IPS DF 4.7 (cell line): ENCODE data around the gene NIF3L1.

Experiments used
- DNase-seq: peaks from one replicate; pipeline ENCODE4 v3.0.0-alpha.2; 2013; ENCODE audit warnings: low spot score; ENCODE audit errors: extremely low read depth

The NIF3L1 gene, protein sequence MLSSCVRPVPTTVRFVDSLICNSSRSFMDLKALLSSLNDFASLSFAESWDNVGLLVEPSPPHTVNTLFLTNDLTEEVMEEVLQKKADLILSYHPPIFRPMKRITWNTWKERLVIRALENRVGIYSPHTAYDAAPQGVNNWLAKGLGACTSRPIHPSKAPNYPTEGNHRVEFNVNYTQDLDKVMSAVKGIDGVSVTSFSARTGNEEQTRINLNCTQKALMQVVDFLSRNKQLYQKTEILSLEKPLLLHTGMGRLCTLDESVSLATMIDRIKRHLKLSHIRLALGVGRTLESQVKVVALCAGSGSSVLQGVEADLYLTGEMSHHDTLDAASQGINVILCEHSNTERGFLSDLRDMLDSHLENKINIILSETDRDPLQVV

DNA sequence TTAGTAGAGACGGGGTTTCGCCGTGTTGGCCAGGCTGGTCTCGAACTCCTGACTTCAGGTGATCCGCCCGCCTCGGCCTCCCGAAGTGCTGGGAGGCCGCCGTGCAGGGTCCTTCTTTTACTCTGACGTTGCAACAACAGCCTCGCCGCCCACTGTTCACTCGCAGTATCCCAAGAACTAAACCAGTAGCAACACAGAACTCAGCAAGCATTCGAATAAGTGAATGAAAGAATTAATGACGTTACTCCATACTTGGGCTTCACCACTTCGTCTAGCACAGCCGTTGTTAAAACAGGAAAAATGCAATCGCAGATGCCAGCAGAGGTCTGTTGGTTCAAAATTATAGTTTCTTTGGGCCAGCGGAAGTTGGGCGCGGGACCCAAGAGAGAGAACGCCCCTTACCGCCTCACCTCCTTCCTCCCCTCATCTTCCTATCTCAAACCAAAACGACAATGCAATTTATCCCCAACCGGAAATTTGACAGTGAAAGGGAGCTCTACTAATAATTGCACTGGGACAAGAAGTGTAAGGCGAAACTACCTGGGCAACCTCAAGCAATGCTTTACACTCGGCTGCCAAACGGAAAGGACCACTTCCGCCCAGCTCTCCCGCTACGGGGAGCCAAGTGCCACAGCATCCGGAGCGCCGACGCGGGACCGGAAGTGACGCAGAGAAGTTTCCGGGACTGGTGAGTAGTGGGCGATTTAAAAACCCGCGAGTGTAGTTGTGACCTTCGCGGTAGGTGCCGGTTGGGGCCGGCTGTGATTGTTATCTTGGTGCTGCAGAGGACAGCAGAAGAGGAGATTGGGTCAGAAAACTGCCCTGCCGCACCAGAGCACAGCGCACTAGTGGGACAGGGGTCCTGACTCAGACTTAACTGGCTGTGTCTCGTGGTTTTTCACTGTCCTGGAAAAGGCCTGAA, at the start of gene NIF3L1, which contains the start of gene PPIL3:
NIF3L1 (plus strand) TSS at position 668 of the 922 bp plus-strand sequence. CDS start 2,573 bp downstream, outside the sequence.
PPIL3 (minus strand) TSS at position 374 of the 922 bp plus-strand sequence. CDS start 1,462 bp downstream, outside the sequence.
- peak; percentile 95 for DNase-seq

DNA sequence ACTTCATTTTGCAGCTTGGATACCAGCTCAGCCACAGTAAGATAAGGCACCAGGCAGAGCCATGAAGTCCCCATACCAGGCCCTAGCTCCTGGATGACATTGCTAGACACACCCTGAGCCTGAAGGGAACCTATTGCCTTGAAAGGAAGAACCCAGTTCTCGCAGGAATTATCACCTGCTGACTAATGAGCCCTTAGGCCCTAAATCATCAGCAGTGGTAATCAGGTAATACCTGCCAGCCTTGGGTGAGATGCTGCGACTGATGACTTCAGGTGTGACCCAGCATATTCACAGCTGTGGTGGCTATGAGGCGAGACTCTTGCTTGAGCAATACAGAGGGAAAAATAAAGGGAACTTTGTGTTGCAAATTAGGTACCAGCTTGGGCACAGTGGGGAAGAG, 49.7 kb upstream of the NIF3L1 start:
- no peak for DNase-seq

DNA sequence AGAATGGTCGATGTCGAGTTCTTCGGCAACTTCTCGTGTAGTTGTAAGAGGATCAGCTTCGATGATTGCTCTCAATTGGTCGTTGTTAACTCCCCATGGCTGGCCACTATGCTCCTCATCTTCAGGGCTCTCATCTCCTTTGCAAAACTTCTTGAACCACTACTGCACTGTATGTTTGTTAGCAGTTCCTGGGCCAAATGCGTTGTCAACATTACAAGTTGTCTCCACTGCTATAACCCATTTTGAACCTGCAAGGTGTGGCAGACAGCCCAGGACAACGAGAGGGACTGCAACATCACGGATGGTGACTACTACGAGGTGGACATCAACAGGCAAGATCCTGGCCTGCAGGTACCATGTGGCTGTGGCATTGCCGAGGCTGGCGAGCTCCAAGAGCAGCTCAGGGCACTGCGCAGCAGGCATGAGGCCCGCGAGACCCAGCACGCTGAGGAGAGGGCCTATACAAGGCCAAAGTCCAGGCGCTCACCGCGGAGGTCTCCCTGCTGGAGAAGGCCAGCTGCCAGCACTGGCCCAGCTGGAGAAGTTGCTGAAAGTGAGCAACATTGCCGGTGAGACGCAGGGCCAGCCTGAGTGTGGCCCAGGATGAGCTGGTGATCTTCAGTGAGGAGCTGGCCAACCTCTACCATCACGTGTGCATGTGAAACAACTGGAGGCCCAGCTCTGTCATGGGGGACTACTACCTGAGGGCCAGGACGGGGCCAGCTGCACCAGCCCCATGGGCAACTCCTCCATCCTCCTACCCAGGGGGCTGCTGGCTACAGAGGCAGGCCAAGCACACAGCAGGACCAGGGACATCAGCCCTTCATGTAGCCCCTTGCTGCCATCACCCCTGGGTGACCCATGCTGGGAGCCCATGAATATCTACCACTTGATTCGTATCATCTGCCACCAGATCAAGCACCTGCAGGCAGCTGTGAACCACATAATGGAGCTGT, 44.9 kb upstream of the NIF3L1 start:
- DNase-seq, result no peak

DNA sequence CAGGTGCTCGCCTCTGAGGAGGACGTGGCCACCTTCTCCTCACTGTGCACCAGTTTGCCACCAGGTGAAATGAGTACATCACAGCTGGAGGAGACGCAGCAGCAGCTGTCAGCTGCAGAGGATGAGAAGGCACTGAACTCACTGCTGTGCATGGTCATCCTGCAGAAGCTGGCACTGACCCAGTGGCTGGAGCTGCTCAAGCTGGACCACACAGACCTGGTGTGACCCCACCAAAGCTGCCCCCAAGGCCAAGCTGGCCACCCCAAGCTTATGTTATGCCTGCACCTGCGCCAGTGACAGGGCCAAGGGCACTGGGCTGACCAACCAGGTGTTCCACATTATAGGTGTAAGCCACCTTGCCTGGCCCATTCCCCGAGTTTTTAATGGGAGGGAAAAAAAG, 44.0 kb upstream of the NIF3L1 start:
- no peak for DNase-seq

DNA sequence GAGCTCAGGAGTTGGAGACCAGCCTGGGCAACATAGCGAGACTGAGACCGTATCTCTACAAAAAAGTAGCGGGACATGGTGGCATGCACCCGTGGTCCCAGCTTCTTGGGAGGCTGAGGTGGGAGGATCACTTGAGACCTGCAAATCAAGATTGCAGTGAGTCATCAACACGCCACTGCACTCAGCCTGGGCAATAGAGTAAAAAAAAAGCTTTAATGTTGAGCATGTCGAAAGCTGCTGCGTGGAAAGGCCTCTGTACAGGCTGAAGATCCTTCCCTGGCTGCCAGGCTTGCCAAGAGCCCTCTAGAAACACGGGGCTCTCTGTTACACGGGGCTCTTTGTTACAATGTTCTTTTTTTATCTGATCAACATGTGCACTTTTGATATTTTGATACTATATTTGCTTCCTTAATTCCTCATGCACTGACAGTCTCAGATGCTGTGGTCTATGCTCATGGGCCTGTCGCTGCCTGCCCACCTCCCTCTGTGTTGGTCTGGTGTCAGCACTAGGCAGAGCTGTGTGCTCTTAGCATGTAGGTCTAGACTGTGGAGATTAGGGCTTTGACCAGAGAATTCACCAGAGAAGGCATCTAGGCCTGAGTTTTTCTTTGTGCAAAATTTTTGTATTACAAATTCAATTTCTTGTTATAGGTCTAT, 43.4 kb upstream of the NIF3L1 start:
- DNase-seq, result no peak

DNA sequence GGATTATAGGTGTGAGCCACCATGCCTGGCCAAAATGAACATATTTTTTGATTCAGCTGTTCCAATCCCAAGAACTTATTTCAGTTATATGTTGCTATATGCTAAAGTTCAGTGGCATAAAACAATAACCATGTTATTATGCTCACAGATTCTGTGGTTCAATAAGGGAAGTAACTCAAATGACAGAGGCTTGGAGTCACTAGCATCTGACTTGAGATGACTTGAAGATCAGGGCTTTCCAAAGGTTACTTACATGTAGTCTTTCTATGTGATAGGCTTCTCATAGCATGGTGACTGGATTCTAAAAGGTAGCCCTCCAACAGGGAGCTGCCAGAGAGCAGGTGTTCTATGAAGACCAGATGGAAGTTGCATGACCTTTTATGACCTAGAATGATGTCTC, 41.9 kb upstream of the NIF3L1 start:
- no peak for DNase-seq

DNA sequence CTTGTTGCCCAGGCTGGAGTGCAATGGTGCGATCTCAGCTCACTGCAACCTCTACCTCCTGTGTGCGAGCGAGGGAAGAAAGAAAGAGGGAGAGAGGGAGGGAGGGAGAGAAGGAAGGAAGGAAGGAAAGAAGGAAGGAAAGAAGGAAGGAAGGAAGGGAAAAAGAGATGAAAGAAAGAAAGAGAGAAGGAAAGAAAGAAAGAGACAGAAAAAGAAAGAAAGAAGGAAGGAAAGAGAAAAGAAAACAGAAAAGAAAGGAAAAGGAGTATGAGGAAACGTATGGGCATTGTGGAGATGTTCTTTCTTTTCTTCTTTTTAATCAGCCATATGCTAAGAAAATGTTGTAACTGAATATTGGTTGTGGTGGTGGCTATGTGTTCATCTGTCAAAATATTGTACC, 41.2 kb upstream of the NIF3L1 start:
- no peak for DNase-seq

DNA sequence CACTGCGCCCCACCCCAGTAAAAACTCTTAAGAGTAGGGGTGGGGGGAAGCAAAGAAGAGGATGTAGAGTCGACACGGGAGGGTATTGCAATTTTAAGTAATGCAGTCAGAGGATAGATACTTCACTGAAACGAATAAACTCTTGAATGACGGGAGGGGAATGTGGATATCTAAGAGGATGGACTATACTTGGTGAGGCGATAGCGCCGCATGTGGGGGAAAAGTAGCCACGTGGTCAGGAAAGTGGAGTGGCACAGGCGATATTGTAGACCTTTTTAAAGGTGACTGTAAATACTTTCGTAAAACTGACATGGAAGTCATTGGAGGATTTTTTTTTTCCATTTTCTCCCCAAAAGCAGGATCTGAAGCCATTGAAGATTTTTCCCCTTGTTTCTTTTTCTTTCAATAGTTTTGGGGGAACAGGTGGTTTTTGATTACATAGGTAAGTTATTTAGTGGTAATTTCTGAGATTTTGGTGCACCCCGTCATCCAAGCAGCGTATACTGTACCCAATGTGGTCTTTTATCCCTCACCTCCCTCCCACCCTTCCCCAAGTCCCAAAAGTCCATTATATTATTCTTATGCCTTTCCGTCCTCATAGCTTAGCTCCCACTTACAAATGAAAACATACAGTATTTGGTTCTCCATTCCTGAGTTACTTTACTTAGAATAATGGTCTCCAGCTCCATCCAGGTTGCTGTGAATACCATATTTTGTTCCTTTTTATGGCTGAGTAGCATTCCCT, 38.5 kb upstream of the NIF3L1 start:
- no peak for DNase-seq

DNA sequence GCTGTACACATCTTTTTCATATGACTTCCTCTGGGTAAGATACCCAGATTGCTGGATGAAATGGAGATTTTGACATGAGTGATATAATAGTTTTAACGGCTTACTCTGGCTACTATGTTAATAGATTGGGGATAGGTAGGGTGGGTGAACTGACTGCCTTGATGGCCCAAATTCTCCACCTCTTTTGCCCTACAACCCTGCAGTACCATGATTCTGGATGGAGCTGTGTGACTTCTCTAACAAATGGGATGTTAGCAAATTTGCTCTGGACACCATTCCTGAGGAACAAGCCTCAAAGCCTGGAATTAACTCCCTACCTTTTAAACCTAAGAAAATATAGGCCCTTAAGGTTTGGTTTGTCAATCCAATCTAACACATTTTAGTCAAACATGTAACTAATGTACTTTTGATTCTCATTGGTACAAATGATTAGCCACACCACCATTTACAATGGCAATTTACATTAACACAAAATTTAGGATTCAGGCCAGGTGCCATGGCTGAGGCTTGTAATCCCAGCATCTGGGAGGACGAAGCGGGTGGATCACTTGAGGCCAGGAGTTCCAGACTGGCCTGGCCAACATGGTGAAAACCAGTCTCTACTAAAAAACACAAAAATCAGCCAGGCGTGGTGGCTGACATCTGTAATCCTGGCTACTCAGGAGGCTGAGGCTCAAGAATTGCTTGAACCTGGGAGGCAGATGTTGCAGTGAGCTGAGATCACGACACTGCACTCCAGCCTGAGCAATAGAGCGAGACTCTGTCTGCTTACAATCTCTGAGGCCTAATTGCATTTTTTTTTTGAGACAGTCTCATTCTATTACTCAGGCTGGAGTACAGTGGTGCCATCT, 37.5 kb upstream of the NIF3L1 start:
- no peak for DNase-seq

DNA sequence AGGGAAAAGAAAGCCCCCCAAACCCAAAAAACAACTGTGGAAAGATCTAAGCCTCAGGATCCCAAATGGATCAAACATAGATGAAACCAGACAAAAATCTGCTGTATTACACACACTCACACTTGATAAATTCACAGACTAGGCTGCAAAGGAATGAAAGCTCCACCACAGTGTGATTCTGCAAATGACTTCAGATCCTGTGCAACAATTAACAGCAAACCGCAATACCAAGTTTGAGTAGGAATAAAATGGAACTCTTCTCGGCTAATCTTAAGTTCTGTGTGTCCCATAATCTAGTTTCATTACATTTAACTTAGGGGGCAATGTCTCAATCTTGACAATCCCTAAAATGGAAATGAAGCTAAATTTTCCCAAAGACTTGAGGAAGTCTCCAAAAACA, 36.6 kb upstream of the NIF3L1 start:
- DNase-seq, result no peak

DNA sequence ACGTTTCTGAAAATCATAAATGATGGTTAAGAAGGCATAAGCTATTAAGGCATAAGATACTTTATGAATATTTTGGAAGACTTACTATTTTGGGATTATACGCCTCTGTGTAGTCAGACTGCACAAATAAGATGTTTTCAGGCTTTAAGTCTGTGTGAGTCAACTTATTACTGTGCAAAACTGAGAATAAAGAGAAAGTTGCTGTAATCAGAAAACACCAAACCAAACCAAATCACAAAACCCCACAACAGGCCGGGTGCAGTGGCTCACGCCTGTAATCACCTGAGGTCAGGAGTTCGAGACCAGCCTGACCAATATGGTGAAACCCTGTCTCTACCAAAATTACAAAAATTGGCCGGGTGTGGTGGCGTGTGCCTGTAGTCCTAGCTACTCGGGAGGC, 32.4 kb upstream of the NIF3L1 start:
- no peak for DNase-seq

DNA sequence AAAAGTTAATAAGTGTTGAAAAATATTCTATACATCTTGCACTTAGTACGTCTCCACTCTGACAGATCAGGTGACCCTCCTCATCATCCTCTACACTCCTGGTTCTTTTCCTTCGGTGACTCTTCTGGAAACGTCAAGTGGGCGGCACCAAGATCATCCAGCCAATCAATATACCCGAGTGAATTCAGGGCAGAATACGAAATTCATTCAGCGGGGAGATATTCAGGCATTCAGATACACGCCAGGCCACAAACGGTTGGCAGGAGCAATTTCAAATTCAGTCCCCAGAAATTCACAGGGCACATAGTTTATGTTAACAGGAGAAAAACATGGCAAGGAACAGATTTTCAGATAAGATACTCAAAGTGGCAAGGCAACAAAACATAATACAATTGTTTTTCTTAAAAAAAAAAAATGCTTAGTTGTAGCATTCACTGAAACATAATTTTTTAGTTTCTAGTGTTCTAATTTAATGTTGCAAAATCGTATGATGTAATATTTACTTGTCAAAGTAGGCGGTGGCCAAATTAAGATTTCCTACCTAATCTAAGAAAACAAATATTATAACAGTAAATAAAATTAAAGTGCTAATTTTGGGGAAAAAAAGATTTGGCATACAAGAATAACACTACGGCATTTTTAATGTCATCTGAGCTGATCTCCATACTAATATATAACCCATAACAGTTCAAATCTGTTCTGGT, 28.9 kb upstream of the NIF3L1 start:
- no peak for DNase-seq

DNA sequence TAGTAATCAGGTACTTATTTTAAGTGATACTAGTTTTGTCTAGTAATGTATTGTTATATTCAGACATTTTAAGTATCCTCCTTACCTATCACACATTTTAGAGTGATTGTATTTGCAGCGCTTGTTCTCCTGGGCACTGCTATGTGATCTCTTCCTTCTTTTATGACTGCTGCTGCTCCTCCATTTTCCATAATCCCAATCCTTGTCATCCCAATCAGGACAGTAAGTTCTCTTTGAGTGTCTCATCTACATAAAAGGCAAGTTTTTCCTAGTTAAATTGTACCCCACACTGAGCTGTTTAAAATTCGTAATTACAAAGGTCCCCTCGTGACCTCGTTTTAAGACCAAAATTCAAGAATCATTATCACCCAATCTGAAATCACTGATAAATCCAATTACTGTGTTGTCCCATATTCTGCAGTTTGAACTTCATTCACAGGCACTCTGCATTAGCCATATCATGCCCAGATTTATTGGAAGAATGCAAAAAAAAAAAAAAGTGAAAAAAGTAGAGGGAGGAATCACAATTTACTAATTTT, 27.5 kb upstream of the NIF3L1 start:
- no peak for DNase-seq

DNA sequence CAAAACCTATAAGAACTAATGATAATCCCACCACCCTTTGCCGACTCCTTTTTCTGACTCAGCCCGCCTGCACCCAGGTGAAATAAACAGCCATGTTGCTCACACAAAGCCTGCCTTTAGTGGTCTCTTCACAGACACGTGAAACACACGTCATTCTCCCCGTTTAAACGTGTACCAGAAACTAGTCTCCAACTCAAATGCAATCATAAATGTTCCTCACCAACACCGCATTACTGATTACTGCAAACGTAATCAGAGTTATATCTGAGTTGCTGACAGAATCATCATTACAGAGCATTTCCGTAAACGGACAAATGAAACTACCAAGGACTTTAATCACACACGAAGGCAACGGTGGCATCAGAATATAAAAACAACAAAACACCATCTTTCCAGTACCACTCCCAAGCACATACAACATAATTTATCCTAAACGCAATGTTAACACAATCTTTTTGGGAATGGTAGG, 26.6 kb upstream of the NIF3L1 start:
- DNase-seq, result no peak

DNA sequence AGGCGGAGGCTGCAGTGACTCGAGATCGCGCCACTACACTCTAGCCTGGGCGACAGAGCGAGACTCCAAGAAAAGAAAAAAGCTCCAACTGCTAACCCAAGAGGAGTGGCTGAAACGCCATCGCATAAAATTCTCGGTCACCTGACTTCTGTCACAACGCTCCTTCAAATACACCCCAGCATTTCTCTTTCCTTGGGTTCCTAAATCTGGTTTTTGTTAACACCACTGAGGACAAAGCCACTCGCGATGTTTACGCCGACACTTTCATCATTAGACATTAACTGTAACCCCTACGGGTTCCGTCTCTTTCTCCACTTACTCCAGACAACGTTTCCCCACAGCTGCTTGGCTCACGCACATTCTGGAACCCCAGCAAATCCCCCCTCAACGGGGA, 25.4 kb upstream of the NIF3L1 start:
- no peak for DNase-seq

DNA sequence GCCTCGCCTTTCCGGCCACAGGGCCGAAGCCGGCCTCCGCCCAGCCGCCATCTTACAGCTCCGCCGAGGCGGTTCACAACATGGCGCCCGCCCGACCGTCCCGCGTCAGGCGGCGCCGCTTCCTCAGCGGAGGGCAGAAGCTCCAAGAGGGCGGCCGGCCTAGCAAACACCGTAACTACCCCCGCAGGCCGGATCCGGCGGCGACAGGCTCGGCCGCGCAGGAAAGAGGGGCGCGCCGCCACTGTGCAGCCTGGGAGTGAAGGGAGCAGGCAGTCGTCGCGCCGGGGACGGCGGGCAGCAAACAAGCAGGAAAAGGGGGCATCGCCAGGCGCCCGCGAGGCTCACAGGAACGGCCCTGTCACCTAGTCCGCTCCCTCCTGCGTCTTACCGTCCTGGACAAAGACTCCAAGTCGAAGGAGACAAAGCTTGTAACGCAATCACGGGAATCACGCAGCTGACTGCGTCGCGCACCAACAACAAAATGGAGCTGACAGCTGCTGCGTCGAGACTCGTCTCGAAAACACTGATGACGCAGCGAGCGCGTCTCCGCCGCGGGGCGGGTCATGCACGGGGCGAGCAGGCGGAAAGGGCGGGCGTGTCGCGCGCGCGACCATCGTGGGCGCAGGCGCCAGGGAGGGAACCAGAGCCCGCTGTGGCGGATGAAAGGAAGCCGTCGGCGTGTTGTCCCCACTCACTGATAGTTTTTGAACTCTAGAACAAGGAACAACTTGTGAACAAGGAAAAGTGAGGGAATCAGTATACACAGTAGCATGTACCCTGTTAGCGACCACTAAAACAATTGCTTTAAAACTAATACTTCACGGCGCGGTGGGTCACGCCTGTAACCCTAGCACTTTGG, 24.8 kb upstream of the NIF3L1 start, which contains the start of gene CLK1:
CLK1 (minus strand) TSS at position 483 of the 859 bp plus-strand sequence. CDS start 2,796 bp downstream, outside the sequence.
- DNase-seq, result no peak

DNA sequence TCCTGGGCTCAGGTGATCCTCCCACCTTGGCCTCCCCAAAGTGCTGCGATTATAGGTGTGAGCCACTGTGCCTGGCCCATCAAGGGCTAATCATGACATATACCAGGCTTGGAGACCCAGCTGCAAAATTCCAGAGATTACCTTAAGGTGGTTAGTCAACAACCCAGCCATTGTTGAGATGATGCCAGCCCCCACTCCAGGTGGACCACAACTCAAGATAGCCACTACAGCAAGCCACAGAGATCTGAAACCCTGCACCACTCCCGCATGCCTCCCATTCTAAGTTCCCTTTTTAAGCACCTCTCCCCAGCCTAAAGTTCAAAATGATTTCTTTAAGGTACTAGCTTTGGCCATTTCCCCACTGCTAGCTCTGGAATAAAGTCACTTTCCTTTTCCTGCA, 20.2 kb upstream of the NIF3L1 start:
- no peak for DNase-seq
